Neutrophil (primary cell): ENCODE data around the gene INPP5A.

Experiments used
- H3K27ac ChIP-seq: fragments of 200-600 bp; sonication (generic); 2 replicates; pipeline ENCODE4 v1.5.1; 2016; ENCODE audit warnings: mild to moderate bottlenecking, moderate library complexity
- H3K27me3 ChIP-seq: fragments of 200-600 bp; sonication (generic); 2 replicates; pipeline ENCODE4 v1.6.0; 2016; ENCODE audit warnings: mild to moderate bottlenecking
- H3K36me3 ChIP-seq: fragments of 200-600 bp; sonication (generic); 2 replicates; pipeline ENCODE4 v1.5.1; 2017
- H3K4me1 ChIP-seq, 2 experiments: fragments of 200-600 bp in 1 of 2; sonication (generic) in 1 of 2; 1 replicate in 1 of 2; 2 replicates in 1 of 2; pipeline versions ENCODE4 v1.5.1 to v1.6.1; 2013 to 2016; ENCODE audit warnings: low read depth in 1 of 2, low read length in 1 of 2, mild to moderate bottlenecking in 1 of 2, moderate library complexity in 1 of 2; ENCODE audit not compliant: control insufficient read depth in 1 of 2, insufficient read depth in 1 of 2
- H3K4me3 ChIP-seq, 2 experiments: fragments of 200-600 bp in 1 of 2; sonication (generic) in 1 of 2; 1 replicate in 1 of 2; 2 replicates in 1 of 2; pipeline ENCODE4 v1.5.1; 2013 to 2016; ENCODE audit warnings: low read depth in 1 of 2, low read length in 1 of 2, mild to moderate bottlenecking in 1 of 2, moderate library complexity in 1 of 2
- H3K9me3 ChIP-seq: fragments of 200-600 bp; sonication (generic); 2 replicates; pipeline ENCODE4 v1.5.1; 2016
- CTCF ChIP-seq: fragments of 200-600 bp; sonication (generic); IDR thresholded peaks from 2 replicates; pipeline ENCODE4 v1.5.1; 2016; ENCODE audit warnings: antibody characterized with exemption

INPP5A gene

GRCh38 chr10:132605390-132605789 lies 67.8 kb downstream of the INPP5A start:
- Histone ChIP-seq H3K9me3 (no peaks in the 10 kb centered on the region), H3K36me3 (peaks cover 21% of the 10 kb centered on the region), H3K27me3 (no peaks in the 10 kb centered on the region), H3K4me3 (no peak overlapping the region), H3K27ac (no peak overlapping the region), H3K4me1 (no peaks in the 10 kb centered on the region)
- no peak for TF ChIP-seq CTCF

GRCh38 chr10:132606031-132606491 lies 68.5 kb downstream of the INPP5A start:
- TF ChIP-seq CTCF = no peak

GRCh38 chr10:132606536-132607316 lies 69.1 kb downstream of the INPP5A start:
- no peak for TF ChIP-seq CTCF
- H3K4me1 ChIP-seq = no peaks in the 10 kb centered on the region
- H3K36me3 ChIP-seq = peaks cover 21% of the 10 kb centered on the region
- no peaks in the 10 kb centered on the region for H3K9me3 ChIP-seq
- H3K27ac ChIP-seq = no peak overlapping the region
- no peaks in the 10 kb centered on the region for H3K27me3 ChIP-seq
- H3K4me3 ChIP-seq = no peak overlapping the region

More at GRCh38 chr10:132606031-132606491, 68.5 kb downstream of the INPP5A start:
- no peaks in the 10 kb centered on the region for H3K27me3 ChIP-seq
- no peaks in the 10 kb centered on the region for H3K9me3 ChIP-seq
- peaks cover 21% of the 10 kb centered on the region for H3K36me3 ChIP-seq
- H3K4me3 ChIP-seq = no peak overlapping the region
- H3K4me1 ChIP-seq = no peaks in the 10 kb centered on the region
- no peak overlapping the region for H3K27ac ChIP-seq

GRCh38 chr10:132607491-132607890 lies 69.9 kb downstream of the INPP5A start:
- H3K4me3 ChIP-seq = no peak overlapping the region
- H3K9me3 ChIP-seq = no peaks in the 10 kb centered on the region
- H3K27ac ChIP-seq = no peak overlapping the region
- TF ChIP-seq CTCF = no peak
- H3K36me3 ChIP-seq = peaks cover 21% of the 10 kb centered on the region
- H3K27me3 ChIP-seq = no peaks in the 10 kb centered on the region
- H3K4me1 ChIP-seq = no peaks in the 10 kb centered on the region

GRCh38 chr10:132607961-132608495 lies 70.4 kb downstream of the INPP5A start:
- no peaks in the 10 kb centered on the region for H3K27me3 ChIP-seq
- TF ChIP-seq CTCF = no peak
- peaks cover 21% of the 10 kb centered on the region for H3K36me3 ChIP-seq
- no peak overlapping the region for H3K27ac ChIP-seq
- no peaks in the 10 kb centered on the region for H3K9me3 ChIP-seq
- H3K4me1 ChIP-seq = no peaks in the 10 kb centered on the region
- H3K4me3 ChIP-seq = no peak overlapping the region
